Measurements from ENCODE around the gene KCNN1. TPM values are rescaled to one million over a fixed set of nuclear protein-coding genes. Genes with fewer than 3 reads are reported as not detected.

KCNN1 gene
- total RNA-seq, 1 donor from 2014 or later = 1.8 TPM

- Histone ChIP-seq H3K4me1 (no peaks in the 10 kb centered on the region), H4K20me1 (ENCODE audit: low read depth) (no peaks in the 10 kb centered on the region), H3K79me2 (ENCODE audit: low read depth) (no peaks in the 10 kb centered on the region), H3K27ac (no peak overlapping the region), H3K9me3 (ENCODE audit: low read depth) (no peaks in the 10 kb centered on the region), H3F3A (ENCODE audit: low read depth) (peaks cover 4% of the 10 kb centered on the region), H3K36me3 (no peaks in the 10 kb centered on the region), H3K4me2 (no peak overlapping the region), H3K4me3 (no peak overlapping the region), H2AFZ (replicated peaks) (no peak overlapping the region), H3K27me3 (peaks cover 43% of the 10 kb centered on the region), H3K9ac (no peak overlapping the region)
- no peak for DNase-seq (ENCODE audit: low spot score)
- Mint-ChIP-seq H3K9me3 (no peaks in the 10 kb centered on the region), H3K4me1 (peaks cover 6% of the 10 kb centered on the region), H3K27ac (peak overlapping the region; percentile 86), H3K27me3 (ENCODE audit: insufficient read depth, low read depth) (peaks cover 29% of the 10 kb centered on the region), H3K4me3 (peak overlapping the region; percentile 31), H3K36me3 (no peaks in the 10 kb centered on the region)
- TF ChIP-seq CTCF (IDR thresholded peaks at IDR 0.05) = no peak
- TF ChIP-seq EZH2phosphoT487 (IDR thresholded peaks at IDR 0.05) = no peak
Measured at GRCh38 chr19:17998827-17999150, 31.9 kb downstream of the KCNN1 start.

- peaks cover 29% of the 10 kb centered on the region for H3K27me3 Mint-ChIP-seq (ENCODE audit: insufficient read depth, low read depth)
- Histone ChIP-seq H4K20me1 (ENCODE audit: low read depth) (no peaks in the 10 kb centered on the region), H3F3A (ENCODE audit: low read depth) (peaks cover 4% of the 10 kb centered on the region), H3K9me3 (ENCODE audit: low read depth) (no peaks in the 10 kb centered on the region), H3K4me3 (no peak overlapping the region), H3K79me2 (ENCODE audit: low read depth) (no peaks in the 10 kb centered on the region), H3K27me3 (peaks cover 43% of the 10 kb centered on the region), H3K4me1 (no peaks in the 10 kb centered on the region), H3K9ac (no peak overlapping the region), H2AFZ (replicated peaks) (no peak overlapping the region), H3K36me3 (no peaks in the 10 kb centered on the region), H3K27ac (no peak overlapping the region), H3K4me2 (no peak overlapping the region)
- peak overlapping the region; percentile 81 for H3K4me3 Mint-ChIP-seq
- H3K27ac Mint-ChIP-seq = no peak overlapping the region
- no peaks in the 10 kb centered on the region for H3K9me3 Mint-ChIP-seq
- no peak for DNase-seq (ENCODE audit: low spot score)
- peaks cover 6% of the 10 kb centered on the region for H3K4me1 Mint-ChIP-seq
- TF ChIP-seq EZH2phosphoT487 (IDR thresholded peaks at IDR 0.05) = no peak
- no peak for TF ChIP-seq EZH2 (IDR thresholded peaks at IDR 0.05)
- no peak for TF ChIP-seq CTCF (IDR thresholded peaks at IDR 0.05)
- no peaks in the 10 kb centered on the region for H3K36me3 Mint-ChIP-seq
Measured at GRCh38 chr19:17999684-18000479, 33.0 kb downstream of the KCNN1 start.

GRCh38 chr19:18000480-18000914 lies 33.6 kb downstream of the KCNN1 start:
- Histone ChIP-seq H3K79me2 (ENCODE audit: low read depth) (no peaks in the 10 kb centered on the region), H3K4me2 (peak overlapping the region; percentile 87), H3K27ac (no peak overlapping the region), H3K9me3 (ENCODE audit: low read depth) (no peaks in the 10 kb centered on the region), H4K20me1 (ENCODE audit: low read depth) (no peaks in the 10 kb centered on the region), H3K36me3 (no peaks in the 10 kb centered on the region), H3K4me3 (no peak overlapping the region), H3K9ac (no peak overlapping the region), H2AFZ (replicated peaks) (no peak overlapping the region), H3K27me3 (peaks cover 43% of the 10 kb centered on the region), H3K4me1 (no peaks in the 10 kb centered on the region), H3F3A (ENCODE audit: low read depth) (peaks cover 4% of the 10 kb centered on the region)
- H3K27me3 Mint-ChIP-seq (ENCODE audit: insufficient read depth, low read depth) = peaks cover 29% of the 10 kb centered on the region
- H3K9me3 Mint-ChIP-seq = no peaks in the 10 kb centered on the region
- peak overlapping the region; percentile 81 for H3K4me3 Mint-ChIP-seq
- no peak for TF ChIP-seq EZH2 (IDR thresholded peaks at IDR 0.05)
- TF ChIP-seq CTCF (IDR thresholded peaks at IDR 0.05) = no peak
- TF ChIP-seq EZH2phosphoT487 (IDR thresholded peaks at IDR 0.05) = no peak
- H3K36me3 Mint-ChIP-seq = no peaks in the 10 kb centered on the region
- peaks cover 6% of the 10 kb centered on the region for H3K4me1 Mint-ChIP-seq
- no peak overlapping the region for H3K27ac Mint-ChIP-seq
- peak; percentile 29 for DNase-seq (ENCODE audit: low spot score)
